ENCODE results near the gene RRP15.

- TF ChIP-seq CTCF (IDR thresholded peaks at IDR 0.05; ENCODE audit: low read length) (no peak), EZH2 (IDR thresholded peaks at IDR 0.05; ENCODE audit: borderline replicate concordance, low read length) (no peak)
Measured at GRCh38 chr1:218262259-218262658, 22.8 kb upstream of the RRP15 start.
